Measurements from ENCODE around the gene APOC3.
"Not testable (repeated sequence)": the region's sequence is repeated elsewhere in the genome, so short reads cannot be mapped to it uniquely, and the experiment has no call there.

APOC3 gene

DNA sequence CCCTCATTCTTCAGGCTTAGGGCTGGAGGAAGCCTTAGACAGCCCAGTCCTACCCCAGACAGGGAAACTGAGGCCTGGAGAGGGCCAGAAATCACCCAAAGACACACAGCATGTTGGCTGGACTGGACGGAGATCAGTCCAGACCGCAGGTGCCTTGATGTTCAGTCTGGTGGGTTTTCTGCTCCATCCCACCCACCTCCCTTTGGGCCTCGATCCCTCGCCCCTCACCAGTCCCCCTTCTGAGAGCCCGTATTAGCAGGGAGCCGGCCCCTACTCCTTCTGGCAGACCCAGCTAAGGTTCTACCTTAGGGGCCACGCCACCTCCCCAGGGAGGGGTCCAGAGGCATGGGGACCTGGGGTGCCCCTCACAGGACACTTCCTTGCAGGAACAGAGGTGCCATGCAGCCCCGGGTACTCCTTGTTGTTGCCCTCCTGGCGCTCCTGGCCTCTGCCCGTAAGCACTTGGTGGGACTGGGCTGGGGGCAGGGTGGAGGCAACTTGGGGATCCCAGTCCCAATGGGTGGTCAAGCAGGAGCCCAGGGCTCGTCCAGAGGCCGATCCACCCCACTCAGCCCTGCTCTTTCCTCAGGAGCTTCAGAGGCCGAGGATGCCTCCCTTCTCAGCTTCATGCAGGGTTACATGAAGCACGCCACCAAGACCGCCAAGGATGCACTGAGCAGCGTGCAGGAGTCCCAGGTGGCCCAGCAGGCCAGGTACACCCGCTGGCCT lies 641 bp downstream of the APOC3 start:
- DNase-seq (ENCODE audit: low read depth, low spot score) = no peak

DNA sequence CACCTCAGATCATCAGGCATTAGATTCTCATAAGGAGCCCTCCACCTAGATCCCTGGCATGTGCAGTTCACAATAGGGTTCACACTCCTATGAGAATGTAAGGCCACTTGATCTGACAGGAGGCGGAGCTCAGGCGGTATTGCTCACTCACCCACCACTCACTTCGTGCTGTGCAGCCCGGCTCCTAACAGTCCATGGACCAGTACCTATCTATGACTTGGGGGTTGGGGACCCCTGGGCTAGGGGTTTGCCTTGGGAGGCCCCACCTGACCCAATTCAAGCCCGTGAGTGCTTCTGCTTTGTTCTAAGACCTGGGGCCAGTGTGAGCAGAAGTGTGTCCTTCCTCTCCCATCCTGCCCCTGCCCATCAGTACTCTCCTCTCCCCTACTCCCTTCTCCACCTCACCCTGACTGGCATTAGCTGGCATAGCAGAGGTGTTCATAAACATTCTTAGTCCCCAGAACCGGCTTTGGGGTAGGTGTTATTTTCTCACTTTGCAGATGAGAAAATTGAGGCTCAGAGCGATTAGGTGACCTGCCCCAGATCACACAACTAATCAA lies 2.2 kb downstream of the APOC3 start:
- no peak for DNase-seq (ENCODE audit: low read depth, low spot score)

DNA sequence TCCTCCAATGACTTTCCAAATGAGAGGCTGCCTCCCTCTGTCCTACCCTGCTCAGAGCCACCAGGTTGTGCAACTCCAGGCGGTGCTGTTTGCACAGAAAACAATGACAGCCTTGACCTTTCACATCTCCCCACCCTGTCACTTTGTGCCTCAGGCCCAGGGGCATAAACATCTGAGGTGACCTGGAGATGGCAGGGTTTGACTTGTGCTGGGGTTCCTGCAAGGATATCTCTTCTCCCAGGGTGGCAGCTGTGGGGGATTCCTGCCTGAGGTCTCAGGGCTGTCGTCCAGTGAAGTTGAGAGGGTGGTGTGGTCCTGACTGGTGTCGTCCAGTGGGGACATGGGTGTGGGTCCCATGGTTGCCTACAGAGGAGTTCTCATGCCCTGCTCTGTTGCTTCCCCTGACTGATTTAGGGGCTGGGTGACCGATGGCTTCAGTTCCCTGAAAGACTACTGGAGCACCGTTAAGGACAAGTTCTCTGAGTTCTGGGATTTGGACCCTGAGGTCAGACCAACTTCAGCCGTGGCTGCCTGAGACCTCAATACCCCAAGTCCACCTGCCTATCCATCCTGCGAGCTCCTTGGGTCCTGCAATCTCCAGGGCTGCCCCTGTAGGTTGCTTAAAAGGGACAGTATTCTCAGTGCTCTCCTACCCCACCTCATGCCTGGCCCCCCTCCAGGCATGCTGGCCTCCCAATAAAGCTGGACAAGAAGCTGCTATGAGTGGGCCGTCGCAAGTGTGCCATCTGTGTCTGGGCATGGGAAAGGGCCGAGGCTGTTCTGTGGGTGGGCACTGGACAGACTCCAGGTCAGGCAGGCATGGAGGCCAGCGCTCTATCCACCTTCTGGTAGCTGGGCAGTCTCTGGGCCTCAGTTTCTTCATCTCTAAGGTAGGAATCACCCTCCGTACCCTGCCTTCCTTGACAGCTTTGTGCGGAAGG lies 2.9 kb downstream of the APOC3 start:
- no peak for DNase-seq (ENCODE audit: low read depth, low spot score)

DNA sequence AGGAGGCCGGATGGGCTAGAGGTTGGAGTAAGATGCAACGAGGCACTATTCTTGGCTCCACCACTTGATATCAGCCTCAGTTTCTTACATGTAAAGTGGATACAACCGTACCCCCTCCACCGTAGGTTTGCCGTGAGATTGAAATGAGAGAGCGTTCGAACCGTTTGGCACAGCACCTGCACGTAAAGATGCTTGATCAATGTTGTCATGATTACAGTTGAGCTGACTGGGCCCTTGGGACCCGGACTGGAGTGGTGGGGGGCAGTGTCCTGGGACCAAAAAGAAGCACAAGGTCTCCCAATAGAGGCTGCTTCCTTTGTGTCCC lies 3.7 kb downstream of the APOC3 start:
- no peak for DNase-seq (ENCODE audit: low read depth, low spot score)

DNA sequence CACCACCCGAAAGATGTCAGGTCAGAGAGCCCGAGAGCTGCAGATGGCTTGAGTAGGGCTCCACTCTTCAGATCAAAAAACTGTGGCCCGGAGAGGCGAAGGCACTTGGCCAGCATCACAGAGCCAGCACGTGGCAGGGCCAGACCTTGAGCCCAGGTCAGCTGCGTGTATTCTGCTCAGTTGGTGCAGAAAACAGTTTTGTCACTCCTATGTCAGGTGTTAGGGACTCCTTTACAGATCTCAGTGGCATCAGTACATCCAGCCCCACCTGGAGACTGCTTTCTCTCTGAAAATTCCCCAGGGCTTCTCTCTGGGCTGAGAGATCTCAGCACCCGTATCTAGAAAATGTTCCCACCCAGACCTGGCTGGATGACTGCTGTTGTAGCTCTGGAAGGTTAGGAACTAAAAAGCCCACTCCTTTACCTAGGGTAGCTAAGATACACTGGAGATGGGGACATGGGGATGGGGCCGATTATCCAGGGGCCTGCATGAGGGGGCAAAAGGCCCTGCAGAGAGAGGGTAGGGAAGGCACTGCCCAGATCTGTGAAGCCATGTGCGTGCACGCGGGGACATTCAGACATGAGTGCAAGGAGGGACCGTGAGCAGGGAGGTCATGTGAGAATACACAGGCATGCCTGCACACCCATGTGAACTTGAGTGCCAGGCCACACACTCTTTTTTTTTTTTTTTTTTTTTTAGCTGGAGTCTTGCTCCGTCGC lies 4.3 kb downstream of the APOC3 start:
- DNase-seq (ENCODE audit: low read depth, low spot score) = no peak

DNA sequence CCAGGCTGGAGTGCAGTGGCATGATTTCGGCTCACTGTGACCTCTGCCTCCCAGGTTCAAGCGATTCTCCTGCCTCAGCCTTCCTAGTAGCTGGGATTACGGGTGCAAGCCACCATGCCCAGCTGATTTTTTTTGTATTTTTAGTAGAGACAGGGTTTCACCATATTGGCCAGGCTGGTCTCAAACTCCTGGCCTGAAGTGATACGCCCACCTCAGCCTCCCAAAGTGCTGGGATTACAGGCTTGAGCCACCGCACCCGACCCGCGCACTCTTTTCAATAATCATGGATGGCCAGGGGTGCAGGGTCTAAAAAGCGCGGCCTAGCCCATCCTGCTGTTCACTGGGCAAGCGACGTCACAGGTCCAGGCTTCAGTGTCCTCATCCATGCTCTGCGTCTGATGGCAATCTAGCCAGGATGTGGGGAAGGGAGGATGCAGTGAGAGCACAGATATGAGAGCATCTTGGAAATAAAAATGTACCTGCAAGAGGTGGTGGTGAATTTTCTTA lies 4.9 kb downstream of the APOC3 start:
- DNase-seq (ENCODE audit: low read depth, low spot score) = not testable (repeated sequence)

DNA sequence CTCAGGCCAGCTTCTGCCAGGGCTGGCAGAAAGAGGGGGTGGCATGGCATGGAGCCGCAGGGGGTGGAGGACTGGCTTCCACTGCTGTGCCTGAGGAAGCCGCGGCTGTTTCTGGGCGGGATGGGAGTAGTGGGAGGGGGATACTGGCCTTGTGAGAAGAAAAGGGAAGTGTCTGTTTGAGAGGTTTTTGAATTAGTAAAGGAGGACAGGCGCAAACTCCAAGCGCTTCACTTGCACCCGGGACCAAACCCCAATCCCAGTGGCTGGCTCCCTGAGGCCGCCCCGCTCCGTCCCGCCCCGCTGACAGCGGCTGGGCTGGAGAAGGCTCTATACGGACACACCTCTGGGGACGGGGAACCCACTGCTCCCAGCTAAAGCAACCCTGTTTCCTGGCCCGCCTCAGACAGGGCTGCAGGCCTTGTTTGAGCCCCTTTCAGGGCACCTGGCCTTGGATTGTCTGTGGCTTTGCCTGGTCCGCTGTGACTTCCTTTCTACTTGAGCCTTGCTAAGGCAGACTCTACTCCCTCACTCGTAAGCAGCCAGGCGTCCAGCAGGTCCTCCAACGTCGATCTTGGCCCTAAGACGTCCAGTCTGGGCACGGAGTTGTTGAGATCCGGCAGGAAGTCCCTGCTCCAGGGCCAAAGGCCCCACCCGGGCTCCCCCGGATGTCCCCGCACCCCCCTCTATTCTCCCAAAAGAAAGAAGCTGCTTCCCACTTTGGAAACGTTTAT lies 5.5 kb downstream of the APOC3 start:
- no peak for DNase-seq (ENCODE audit: low read depth, low spot score)

DNA sequence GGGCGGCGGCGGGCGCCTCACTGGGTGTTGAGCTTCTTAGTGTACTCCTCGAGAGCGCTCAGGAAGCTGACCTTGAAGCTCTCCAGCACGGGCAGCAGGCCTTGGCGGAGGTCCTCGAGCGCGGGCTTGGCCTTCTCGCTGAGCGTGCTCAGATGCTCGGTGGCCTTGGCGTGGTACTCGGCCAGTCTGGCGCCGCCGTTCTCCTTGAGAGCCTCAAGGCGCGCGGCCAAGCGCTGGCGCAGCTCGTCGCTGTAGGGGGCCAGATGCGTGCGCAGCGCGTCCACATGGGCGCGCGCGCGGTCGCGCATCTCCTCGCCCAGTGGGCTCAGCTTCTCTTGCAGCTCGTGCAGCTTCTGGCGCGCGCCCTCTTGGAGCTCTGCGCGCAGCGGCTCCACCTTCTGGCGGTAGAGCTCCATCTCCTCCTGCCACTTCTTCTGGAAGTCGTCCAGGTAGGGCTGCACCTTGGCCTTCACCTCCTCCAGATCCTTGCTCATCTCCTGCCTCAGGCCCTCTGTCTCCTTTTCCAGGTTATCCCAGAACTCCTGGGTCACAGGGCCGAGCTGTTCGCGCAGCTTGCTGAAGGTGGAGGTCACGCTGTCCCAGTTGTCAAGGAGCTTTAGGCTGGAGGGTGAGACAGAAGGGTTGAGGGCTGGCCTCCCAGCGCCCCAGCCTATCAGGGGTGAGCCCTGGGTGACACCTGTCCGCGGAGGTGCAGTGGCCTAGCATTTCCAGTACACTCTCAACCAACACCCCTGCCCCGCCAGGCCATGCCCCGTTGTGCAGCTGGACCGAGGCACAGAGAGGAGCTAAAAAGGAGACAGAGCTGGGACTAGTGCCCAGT lies 6.3 kb downstream of the APOC3 start:
- peak; percentile 92 for DNase-seq (ENCODE audit: low read depth, low spot score)

DNA sequence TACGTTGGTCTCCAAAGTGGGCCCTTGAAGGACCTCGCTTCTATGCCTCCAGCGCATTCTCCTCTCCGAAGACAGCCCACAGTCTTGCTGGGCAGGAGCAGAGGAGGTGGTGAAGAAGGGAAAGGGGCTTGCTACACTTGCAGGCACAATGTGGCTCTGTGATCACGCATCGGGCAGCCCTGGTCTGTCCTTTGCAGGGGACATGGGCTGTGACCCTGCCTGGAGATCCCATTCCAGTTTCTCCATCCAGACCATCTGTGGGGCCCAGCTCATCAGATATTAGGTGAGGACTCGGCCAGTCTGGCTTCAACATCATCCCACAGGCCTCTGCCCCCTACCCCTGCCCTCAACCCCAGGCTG lies 6.9 kb downstream of the APOC3 start:
- DNase-seq (ENCODE audit: low read depth, low spot score) = no peak

DNA sequence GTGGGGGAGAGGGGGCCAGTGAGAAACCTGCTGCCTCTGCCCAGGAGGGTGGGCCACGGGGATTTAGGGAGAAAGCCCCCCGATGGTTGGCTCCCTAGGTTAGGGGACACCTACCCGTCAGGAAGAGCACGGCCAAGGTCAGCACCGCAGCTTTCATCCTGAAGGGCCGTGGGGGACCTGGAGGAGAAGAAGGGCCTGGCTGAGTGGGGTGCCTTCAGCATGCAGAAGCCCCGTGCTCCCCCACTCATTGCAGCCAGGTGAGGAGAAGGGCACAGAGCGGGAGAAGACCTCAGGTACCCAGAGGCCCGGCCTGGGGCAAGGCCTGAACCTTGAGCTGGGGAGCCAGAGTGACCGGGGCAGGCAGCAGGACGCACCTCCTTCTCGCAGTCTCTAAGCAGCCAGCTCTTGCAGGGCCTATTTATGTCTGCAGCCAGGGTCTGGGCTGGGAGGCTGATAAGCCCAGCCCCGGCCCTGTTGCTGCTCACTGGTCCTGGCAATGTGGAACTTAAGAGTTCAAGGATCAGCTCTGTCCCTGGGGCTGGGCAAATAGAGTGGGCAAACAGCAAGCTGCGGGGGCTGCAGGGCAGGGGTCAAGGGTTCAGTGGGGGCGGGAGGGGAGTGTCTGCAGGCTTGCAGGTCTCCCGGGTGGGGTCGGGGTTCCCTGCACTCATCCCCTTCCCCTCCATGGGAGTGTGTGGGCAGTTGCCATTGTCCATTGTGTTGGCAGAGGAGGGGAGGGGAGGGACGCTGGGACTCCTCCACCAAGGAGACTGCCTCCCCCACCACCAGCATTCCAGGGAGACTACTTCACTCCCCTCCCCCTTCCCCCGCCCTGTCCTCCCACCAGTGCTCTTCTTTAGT lies 7.8 kb downstream of the APOC3 start, which contains the start of gene APOA1:
APOA1 (minus strand) TSS at position 392 of the 861 bp plus-strand sequence; CDS start at position 157, 235 bp downstream.
- no peak for DNase-seq (ENCODE audit: low read depth, low spot score)

DNA sequence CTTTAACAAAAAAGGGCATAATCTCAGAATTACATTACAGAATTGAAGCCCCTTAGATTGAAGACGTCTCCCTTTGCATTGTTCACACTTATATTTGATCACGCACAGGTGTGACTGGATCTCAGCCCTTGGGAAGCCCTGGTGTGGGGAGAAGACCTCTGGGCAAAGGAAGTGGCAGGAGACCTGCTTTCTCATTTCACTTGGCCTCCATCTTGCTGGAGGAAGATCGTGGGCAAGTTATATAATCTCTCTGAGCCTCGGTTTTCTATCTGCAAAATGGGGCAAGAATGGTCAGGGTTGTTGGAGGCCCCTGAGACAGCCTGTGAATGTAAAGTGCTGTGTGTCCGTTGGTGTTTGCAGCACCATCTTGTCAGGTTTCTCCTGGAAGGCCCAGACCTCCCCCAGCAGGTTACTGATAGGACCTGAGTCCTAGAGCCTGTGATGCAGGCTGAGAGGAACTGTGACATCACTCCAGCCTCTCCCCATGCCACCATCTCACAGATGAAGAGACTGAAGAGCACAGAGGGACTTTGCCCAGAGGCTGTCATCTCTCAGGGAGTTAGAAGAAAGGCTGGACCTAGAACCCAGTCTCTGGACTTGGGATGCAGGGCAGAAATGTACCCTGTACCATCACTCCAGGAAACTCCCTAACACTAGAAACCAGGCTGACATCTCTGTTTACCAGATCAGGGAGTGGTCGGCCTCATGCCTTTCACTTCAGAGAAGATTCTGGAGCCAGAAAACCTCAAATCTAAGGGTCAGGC lies 8.8 kb downstream of the APOC3 start:
- no peak for DNase-seq (ENCODE audit: low read depth, low spot score)

DNA sequence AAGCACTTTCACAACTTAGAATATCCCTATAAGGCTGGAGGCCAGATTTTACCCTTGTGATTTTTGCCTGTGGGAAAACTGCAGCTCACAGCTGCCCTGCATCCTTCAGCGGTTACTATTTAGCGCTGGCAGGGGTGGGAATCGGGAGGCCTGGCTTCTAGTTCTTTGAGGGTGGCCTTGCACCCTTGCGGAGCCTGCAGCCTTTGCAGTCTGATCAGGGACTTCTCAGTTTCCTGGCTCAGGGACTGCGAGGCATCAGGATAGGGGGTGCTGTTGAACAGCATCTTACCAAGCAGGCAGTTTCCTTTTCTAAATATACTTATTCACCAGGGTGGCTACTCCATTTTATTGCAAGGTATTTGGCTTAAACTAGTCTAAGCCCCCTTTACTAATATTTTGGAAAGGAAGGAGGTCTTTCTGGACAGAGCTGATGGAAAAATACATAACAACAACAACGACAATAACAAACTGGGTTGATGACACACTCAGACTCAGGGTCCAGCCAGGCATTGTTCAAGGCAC lies 10.6 kb downstream of the APOC3 start:
- DNase-seq (ENCODE audit: low read depth, low spot score) = no peak

DNA sequence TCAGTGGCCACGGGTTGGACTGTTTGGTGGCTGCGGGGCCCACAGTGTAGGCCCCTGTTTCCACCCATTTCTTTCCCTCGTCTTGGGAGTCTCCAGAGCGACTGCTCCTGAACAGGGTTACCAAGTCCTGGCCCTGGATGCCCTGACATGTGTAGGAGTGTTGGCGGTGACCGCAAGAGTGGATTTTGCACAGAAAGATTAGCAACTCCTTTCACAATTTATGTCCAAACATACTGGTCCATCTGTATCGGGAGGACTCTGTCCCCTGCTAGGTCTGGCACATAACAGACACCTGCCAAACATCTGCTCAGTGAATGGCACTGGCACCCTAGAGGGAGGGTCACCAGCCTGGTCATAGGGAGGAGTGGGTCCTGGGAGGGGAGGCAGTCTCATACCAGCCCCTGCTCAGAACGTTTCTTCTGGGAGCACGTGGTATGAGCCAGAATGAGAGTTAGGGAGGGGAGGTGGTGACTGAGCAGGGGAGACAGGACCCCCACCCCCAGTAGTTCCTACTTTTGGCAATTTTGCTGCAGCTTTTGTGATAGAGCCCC lies 11.1 kb downstream of the APOC3 start:
- no peak for DNase-seq (ENCODE audit: low read depth, low spot score)

DNA sequence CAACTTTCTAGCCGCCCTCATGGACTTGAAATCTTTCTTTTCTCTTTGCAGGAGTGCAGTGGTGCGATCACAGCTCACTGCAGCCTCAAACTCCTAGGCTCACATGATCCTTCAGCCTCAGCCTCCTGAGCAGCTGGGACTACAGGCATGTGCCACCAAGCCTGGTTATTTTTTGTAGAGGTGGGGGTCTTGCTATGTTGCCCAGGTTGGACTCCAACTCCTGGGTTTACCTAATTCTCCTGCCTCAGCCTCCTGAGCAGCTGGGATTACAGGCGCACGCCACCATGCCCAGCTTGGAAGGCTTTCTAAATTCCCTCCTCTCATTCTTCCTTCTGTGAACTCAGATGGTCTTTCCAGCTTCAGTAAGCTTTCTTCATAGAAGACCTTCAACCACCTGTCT lies 12.4 kb downstream of the APOC3 start:
- no peak for DNase-seq (ENCODE audit: low read depth, low spot score)

DNA sequence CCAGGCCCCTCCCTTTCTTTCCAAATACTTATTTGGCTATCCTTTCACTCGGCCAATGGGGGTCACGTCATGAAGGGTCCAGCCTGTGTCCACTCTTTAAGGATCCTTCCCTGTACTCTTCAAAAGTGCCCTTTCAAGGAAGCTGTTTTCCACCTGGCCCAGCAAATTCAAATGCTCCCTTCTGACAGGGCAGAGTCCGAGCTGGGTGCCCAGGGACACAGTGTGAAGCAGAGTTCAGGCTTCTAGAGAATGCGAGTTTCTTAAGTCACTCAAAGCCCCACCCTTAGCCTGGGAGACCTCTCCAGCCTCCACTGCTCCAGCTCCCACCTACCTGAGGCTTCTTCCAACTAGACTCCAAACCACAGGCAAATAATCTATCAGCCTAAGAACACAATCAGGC lies 13.2 kb downstream of the APOC3 start:
- no peak for DNase-seq (ENCODE audit: low read depth, low spot score)

DNA sequence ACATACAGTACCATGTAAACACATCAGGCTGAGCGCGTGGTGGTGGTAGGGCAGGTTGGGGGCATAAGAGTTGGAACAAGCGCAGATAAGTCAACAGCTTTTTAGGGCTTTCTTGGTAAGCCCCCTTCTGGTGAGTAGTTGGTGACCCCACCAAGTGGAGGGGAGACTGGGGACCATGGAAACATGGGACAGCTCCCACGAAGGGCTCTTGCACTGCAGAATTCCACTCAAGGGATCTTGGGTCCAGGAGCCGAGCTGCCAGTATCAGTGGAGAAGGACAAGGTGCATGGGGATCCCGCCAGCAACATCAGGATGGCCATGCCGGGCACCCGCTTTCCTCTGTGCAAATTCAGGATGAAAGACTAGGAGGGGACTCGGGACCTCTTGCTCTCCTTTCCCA lies 14.0 kb downstream of the APOC3 start:
- no peak for DNase-seq (ENCODE audit: low read depth, low spot score)

DNA sequence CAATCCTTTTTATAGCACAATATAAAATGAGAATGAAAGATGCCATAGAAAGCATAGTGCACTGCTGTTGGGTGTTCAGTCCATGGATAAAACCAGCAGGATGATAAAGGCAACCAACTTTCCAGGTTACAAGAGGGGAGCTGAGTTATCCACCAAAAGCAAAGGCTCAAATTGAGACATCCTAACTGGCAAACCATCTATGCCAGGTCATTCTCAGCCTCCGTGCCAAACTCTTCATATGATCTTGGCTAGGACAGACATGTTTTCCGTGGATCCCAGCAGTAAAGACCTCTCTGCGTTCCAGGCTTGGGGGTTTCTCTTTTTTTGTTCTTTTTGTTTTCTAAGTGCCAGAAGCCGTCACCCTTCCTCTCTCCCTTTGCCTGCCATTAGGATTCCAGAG lies 15.0 kb downstream of the APOC3 start:
- no peak for DNase-seq (ENCODE audit: low read depth, low spot score)

DNA sequence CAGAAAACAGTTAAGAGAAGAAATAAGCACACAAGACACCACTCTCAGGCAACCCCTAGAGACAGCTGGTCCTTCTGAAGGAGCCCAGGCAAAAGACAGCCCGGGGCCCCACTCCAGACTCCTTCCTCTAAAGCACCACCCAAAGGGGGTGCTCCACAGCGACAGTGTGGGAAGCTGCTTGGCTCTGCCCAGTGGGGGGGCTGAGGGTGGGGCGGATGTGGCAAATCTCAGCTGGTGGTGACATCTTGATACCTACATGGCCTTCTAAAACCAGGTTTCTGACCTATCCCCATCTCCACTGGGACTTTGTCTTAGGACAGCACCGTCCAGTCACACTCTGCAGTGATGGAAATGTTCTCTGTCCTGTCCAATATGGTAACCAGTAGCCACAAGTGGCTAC lies 17.9 kb downstream of the APOC3 start:
- no peak for DNase-seq (ENCODE audit: low read depth, low spot score)

Data from brain pericyte (primary cell).